ENCODE results near the gene LCN15. TPM values are rescaled to one million over a fixed set of nuclear protein-coding genes. Genes with fewer than 3 reads are reported as not detected.
"Not testable (repeated sequence)": the region's sequence is repeated elsewhere in the genome, so short reads cannot be mapped to it uniquely, and the experiment has no call there.

The LCN15 gene
- polyA plus RNA-seq, 3 donors from 2014 or later: not detected

GRCh38 chr9:136760834-136761544 is 3.3 kb downstream of the LCN15 start:
- H3K36me3 Mint-ChIP-seq; DNase-seq; H3K4me1 Mint-ChIP-seq; H3K27ac Mint-ChIP-seq; H3K4me3 Mint-ChIP-seq; H3K9me3 Mint-ChIP-seq; H3K27me3 Mint-ChIP-seq (ENCODE audit: low read depth in 3 of 3): not testable (repeated sequence)

- H3K36me3 Mint-ChIP-seq: no peaks in the 10 kb centered on the region
- H3K9me3 Mint-ChIP-seq: peaks cover 0 to 8% (median 0%) of the 10 kb centered on the region in 6 donors
- no peak overlapping the region for H3K27ac Mint-ChIP-seq
- DNase-seq: no peak
- H3K4me1 Mint-ChIP-seq: no peaks in the 10 kb centered on the region
- H3K27me3 Mint-ChIP-seq (ENCODE audit: low read depth in 3 of 3): peaks cover 0 to 5% (median 0%) of the 10 kb centered on the region in 3 donors
- no peak overlapping the region for H3K4me3 Mint-ChIP-seq
These were observed 3.9 kb downstream of the LCN15 start for GRCh38 chr9:136760424-136760823.

GRCh38 chr9:136759436-136760325 is 4.6 kb downstream of the LCN15 start:
- Mint-ChIP-seq H3K4me3 (no peak overlapping the region), H3K27me3 (ENCODE audit: low read depth in 3 of 3) (peaks cover 0 to 5% (median 0%) of the 10 kb centered on the region in 3 donors), H3K4me1 (no peaks in the 10 kb centered on the region), H3K27ac (no peak overlapping the region), H3K36me3 (no peaks in the 10 kb centered on the region), H3K9me3 (peaks cover 0 to 9% (median 0%) of the 10 kb centered on the region in 6 donors)
- DNase-seq: no peak

- no peak for DNase-seq
- no peak overlapping the region for H3K4me3 Mint-ChIP-seq
- no peaks in the 10 kb centered on the region for H3K36me3 Mint-ChIP-seq
- H3K27me3 Mint-ChIP-seq (ENCODE audit: low read depth in 3 of 3): peaks cover 0 to 5% (median 0%) of the 10 kb centered on the region in 3 donors
- peaks cover 0 to 9% (median 0%) of the 10 kb centered on the region in 6 donors for H3K9me3 Mint-ChIP-seq
- H3K27ac Mint-ChIP-seq: no peak overlapping the region
- no peaks in the 10 kb centered on the region for H3K4me1 Mint-ChIP-seq
These were observed 5.3 kb downstream of the LCN15 start for GRCh38 chr9:136759001-136759400.

GRCh38 chr9:136757751-136758140 is 6.6 kb downstream of the LCN15 start:
- Mint-ChIP-seq H3K4me3 (no peak overlapping the region), H3K27ac (no peak overlapping the region), H3K9me3 (peaks cover 0 to 9% (median under 1%) of the 10 kb centered on the region in 6 donors), H3K36me3 (peaks cover 0 to 2% (median 0%) of the 10 kb centered on the region in 3 donors), H3K27me3 (ENCODE audit: low read depth in 3 of 3) (peaks cover 0 to 7% (median 0%) of the 10 kb centered on the region in 3 donors), H3K4me1 (no peaks in the 10 kb centered on the region)
- no peak for DNase-seq

- Mint-ChIP-seq H3K36me3 (peaks cover 0 to 6% (median 0%) of the 10 kb centered on the region in 3 donors), H3K4me1 (no peaks in the 10 kb centered on the region), H3K4me3 (no peak overlapping the region), H3K27ac (no peak overlapping the region), H3K9me3 (peaks cover 0 to 10% (median 4%) of the 10 kb centered on the region in 6 donors), H3K27me3 (ENCODE audit: low read depth in 3 of 3) (peaks cover 0 to 7% (median 0%) of the 10 kb centered on the region in 3 donors)
- no peak for DNase-seq
These were observed 7.0 kb downstream of the LCN15 start for GRCh38 chr9:136757328-136757727.

GRCh38 chr9:136756836-136757235 is 7.5 kb downstream of the LCN15 start:
- no peak overlapping the region for H3K27ac Mint-ChIP-seq
- H3K27me3 Mint-ChIP-seq (ENCODE audit: low read depth in 3 of 3): peaks cover 0 to 7% (median 2%) of the 10 kb centered on the region in 3 donors
- peaks cover 0 to 9% (median 0%) of the 10 kb centered on the region in 3 donors for H3K36me3 Mint-ChIP-seq
- H3K9me3 Mint-ChIP-seq: peaks cover 0 to 15% (median 6%) of the 10 kb centered on the region in 6 donors
- no peak overlapping the region for H3K4me3 Mint-ChIP-seq
- DNase-seq: no peak
- H3K4me1 Mint-ChIP-seq: no peaks in the 10 kb centered on the region

GRCh38 chr9:136756134-136756438 is 8.2 kb downstream of the LCN15 start:
- peaks cover 0 to 12% (median 0%) of the 10 kb centered on the region in 3 donors for H3K36me3 Mint-ChIP-seq
- no peaks in the 10 kb centered on the region for H3K4me1 Mint-ChIP-seq
- DNase-seq: no peak

GRCh38 chr9:136755302-136756133 is 8.8 kb downstream of the LCN15 start:
- H3K27ac Mint-ChIP-seq; H3K27me3 Mint-ChIP-seq (ENCODE audit: low read depth in 3 of 3); H3K4me3 Mint-ChIP-seq; DNase-seq; H3K4me1 Mint-ChIP-seq: not testable (repeated sequence)
- Mint-ChIP-seq H3K36me3 (peaks cover 0 to 12% (median 0%) of the 10 kb centered on the region in 3 donors), H3K9me3 (peaks cover 0 to 18% (median 10%) of the 10 kb centered on the region in 6 donors)

More at GRCh38 chr9:136756134-136756438, 8.2 kb downstream of the LCN15 start:
- peaks cover 0 to 7% (median 3%) of the 10 kb centered on the region in 3 donors for H3K27me3 Mint-ChIP-seq (ENCODE audit: low read depth in 3 of 3)
- no peak overlapping the region for H3K4me3 Mint-ChIP-seq
- no peak overlapping the region for H3K27ac Mint-ChIP-seq
- peaks cover 0 to 18% (median 10%) of the 10 kb centered on the region in 6 donors for H3K9me3 Mint-ChIP-seq

- Mint-ChIP-seq H3K36me3 (peaks cover 0 to 12% (median 0%) of the 10 kb centered on the region in 3 donors), H3K4me1 (no peaks in the 10 kb centered on the region), H3K4me3 (no peak overlapping the region), H3K27me3 (ENCODE audit: low read depth in 3 of 3) (peaks cover 1 to 7% (median 3%) of the 10 kb centered on the region in 3 donors), H3K9me3 (peaks cover 0 to 18% (median 10%) of the 10 kb centered on the region in 6 donors), H3K27ac (no peak overlapping the region)
- DNase-seq: no peak
These were observed 9.6 kb downstream of the LCN15 start for GRCh38 chr9:136754626-136755301.

GRCh38 chr9:136754059-136754572 is 10.2 kb downstream of the LCN15 start:
- no peak overlapping the region for H3K27ac Mint-ChIP-seq

GRCh38 chr9:136753371-136754058 is 10.8 kb downstream of the LCN15 start:
- no peak overlapping the region for H3K4me3 Mint-ChIP-seq
- DNase-seq: no peak
- peaks cover 0 to 18% (median 10%) of the 10 kb centered on the region in 6 donors for H3K9me3 Mint-ChIP-seq
- H3K4me1 Mint-ChIP-seq: no peaks in the 10 kb centered on the region
- H3K27ac Mint-ChIP-seq: no peak overlapping the region
- H3K27me3 Mint-ChIP-seq (ENCODE audit: low read depth in 3 of 3): peaks cover 1 to 10% (median 9%) of the 10 kb centered on the region in 3 donors
- peaks cover 0 to 12% (median 0%) of the 10 kb centered on the region in 3 donors for H3K36me3 Mint-ChIP-seq

More at GRCh38 chr9:136754059-136754572, 10.2 kb downstream of the LCN15 start:
- Mint-ChIP-seq H3K4me1 (no peaks in the 10 kb centered on the region), H3K27me3 (ENCODE audit: low read depth in 3 of 3) (peaks cover 1 to 9% (median 9%) of the 10 kb centered on the region in 3 donors), H3K36me3 (peaks cover 0 to 12% (median 0%) of the 10 kb centered on the region in 3 donors), H3K4me3 (no peak overlapping the region), H3K9me3 (peaks cover 0 to 18% (median 10%) of the 10 kb centered on the region in 6 donors)
- peak; percentile 24 to 36 (median 34) for DNase-seq
